Keratinocyte (primary cell): Measurements from ENCODE around the gene TBX6. TPM values are rescaled to one million over a fixed set of nuclear protein-coding genes. Genes with fewer than 3 reads are reported as not detected.

Source experiments
- DNase-seq: peaks from one replicate; pipeline ENCODE4 v3.0.0-alpha.2; 2011; ENCODE audit warnings: low read depth, missing footprints, low spot score
- FAIRE-seq: peaks from 2 replicates; lab custom pipeline; 2011; peaks lifted over from hg19 to GRCh38; lab: Jason Lieb, UNC
- H2AFZ ChIP-seq: 2 replicates; pipeline ENCODE4 v1.6.0; 2012; ENCODE audit warnings: low read length, control low read depth, inconsistent platforms; ENCODE audit not compliant: control insufficient read depth
- H3K27ac ChIP-seq: 2 replicates; pipeline ENCODE4 v1.5.1; 2011; ENCODE audit warnings: low read length; ENCODE audit not compliant: control insufficient read depth, insufficient read depth
- H3K27me3 ChIP-seq: 3 replicates; pipeline ENCODE4 v1.6.0; 2011; ENCODE audit warnings: low read length; ENCODE audit not compliant: control insufficient read depth, insufficient read depth; ENCODE audit errors: extremely low read depth
- H3K36me3 ChIP-seq, 2 experiments: 2 replicates in 1 of 2; 3 replicates in 1 of 2; pipeline ENCODE4 v1.5.1; 2011; ENCODE audit warnings: low read length in 2 of 2, mild to moderate bottlenecking in 1 of 2; ENCODE audit not compliant: control insufficient read depth in 2 of 2, insufficient read depth in 2 of 2; ENCODE audit errors: extremely low read depth in 1 of 2
- H3K4me1 ChIP-seq: 3 replicates; pipeline ENCODE4 v1.5.1; 2011; ENCODE audit warnings: low read length; ENCODE audit not compliant: control insufficient read depth, insufficient read depth; ENCODE audit errors: extremely low read depth
- H3K4me2 ChIP-seq: 3 replicates; pipeline ENCODE4 v1.6.0; 2011; ENCODE audit warnings: low read depth, low read length; ENCODE audit not compliant: control insufficient read depth, insufficient read depth; ENCODE audit errors: extremely low read depth
- H3K4me3 ChIP-seq, 3 experiments: fragments of 200-600 bp in 1 of 3; sonication (generic) in 1 of 3; 2 replicates in 2 of 3; 3 replicates in 1 of 3; pipeline ENCODE4 v1.5.1; 2011 to 2016; ENCODE audit warnings: low read length in 3 of 3, mild to moderate bottlenecking in 3 of 3, control low read depth in 2 of 3, inconsistent platforms in 1 of 3, low read depth in 1 of 3, mixed read lengths in 1 of 3, mixed run types in 1 of 3, moderate library complexity in 1 of 3; ENCODE audit not compliant: control insufficient read depth in 2 of 3, insufficient read depth in 2 of 3; ENCODE audit errors: extremely low read depth in 1 of 3
- H3K79me2 ChIP-seq: 2 replicates; pipeline ENCODE4 v1.6.0; 2012; ENCODE audit warnings: low read length; ENCODE audit not compliant: control insufficient read depth, insufficient read depth
- H3K9ac ChIP-seq: 3 replicates; pipeline ENCODE4 v1.6.0; 2011; ENCODE audit warnings: low read length; ENCODE audit not compliant: control insufficient read depth, insufficient read depth; ENCODE audit errors: extremely low read depth
- H3K9me1 ChIP-seq: 3 replicates; pipeline ENCODE4 v1.6.0; 2011; ENCODE audit warnings: low read length; ENCODE audit not compliant: control insufficient read depth, insufficient read depth; ENCODE audit errors: extremely low read depth
- H3K9me3 ChIP-seq: 2 replicates; pipeline ENCODE4 v1.5.1; 2012; ENCODE audit warnings: low read depth, low read length; ENCODE audit not compliant: control insufficient read depth
- H4K20me1 ChIP-seq: 3 replicates; pipeline ENCODE4 v1.6.0; 2011; ENCODE audit warnings: low read length; ENCODE audit not compliant: control insufficient read depth, insufficient read depth; ENCODE audit errors: extremely low read depth
- CTCF ChIP-seq, 3 experiments: IDR thresholded peaks in 1 of 3; conservative IDR thresholded peaks in 1 of 3; optimal IDR thresholded peaks in 1 of 3; 2 replicates in 2 of 3; 3 replicates in 1 of 3; pipeline versions ENCODE3 to v1.5.1; 2011; ENCODE audit warnings: low read length in 3 of 3, mild to moderate bottlenecking in 3 of 3, moderate library complexity in 2 of 3, control low read depth in 1 of 3, inconsistent platforms in 1 of 3; ENCODE audit not compliant: insufficient read depth in 2 of 3; ENCODE audit errors: extremely low read depth in 1 of 3
- EZH2 ChIP-seq: IDR thresholded peaks from one replicate; pipeline ENCODE4 v1.6.1; 2012; ENCODE audit warnings: inconsistent platforms, mild to moderate bottlenecking, low read length, moderate library complexity
- dilution Hi-C: fragments of 300-500 bp; cut with MboI; formaldehyde crosslinking; loops from one replicate; pipeline ENCODE4 v1.7.0; 2020; ENCODE audit warnings: low sequenced_read_pairs; ENCODE audit not compliant: extremely low pct_ligation_motif_present
- polyA plus RNA-seq, 5 experiments: library from polyadenylated mRNA; depleted of rRNA in 3 of 5; stranded (reverse) in 3 of 5; stranded (forward) in 1 of 5; unstranded in 1 of 5; fragments of >200 nt; gene quantifications; 1 replicate in 1 of 5; 2 replicates in 3 of 5; 3 replicates in 1 of 5; pipeline versions ENCODE4 v1.2.1 to v1.2.3, GENCODE V29; 2011 to 2012; ENCODE audit warnings: missing spikeins in 2 of 5, low read depth in 1 of 5, low replicate concordance in 1 of 5

Gene TBX6
- polyA plus RNA-seq, 1 donor (not counting 4 experiments of a cell fraction or from before 2014, with no cell fraction given), result 0.18 TPM

DNA sequence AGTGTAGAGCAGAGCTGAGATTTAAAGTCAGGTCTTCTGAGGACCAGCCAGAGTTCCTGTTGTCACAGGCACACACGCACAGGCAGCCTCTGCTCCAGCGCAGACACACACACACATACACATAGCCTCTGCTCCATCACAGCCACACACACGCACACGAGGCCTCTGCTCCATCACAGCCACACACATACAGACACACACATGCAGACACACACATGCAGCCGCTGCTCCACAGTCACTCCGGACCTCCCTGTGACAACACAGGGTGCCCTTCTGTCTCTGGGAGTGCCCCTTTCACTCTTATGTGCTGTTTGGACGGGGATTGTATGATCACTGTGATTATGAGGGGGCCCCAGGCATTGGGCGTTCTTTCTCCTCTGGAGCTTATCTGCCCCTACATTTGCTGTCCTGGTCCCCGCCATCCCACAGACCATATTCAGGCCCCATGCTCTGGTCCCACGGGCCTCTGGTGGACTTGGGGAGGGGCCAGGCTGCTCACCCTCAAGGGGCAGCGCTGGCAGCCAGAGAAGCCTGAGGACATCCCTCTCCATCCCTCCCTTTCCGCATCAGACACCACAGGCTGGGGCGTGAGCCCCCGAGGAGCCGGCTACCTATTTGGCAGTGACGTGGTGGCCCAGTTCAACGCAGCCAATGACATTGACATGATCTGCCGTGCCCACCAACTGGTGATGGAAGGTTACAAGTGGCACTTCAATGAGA is 7.5 kb downstream of the TBX6 start:
- DNase-seq, result no peak
- Histone ChIP-seq H3K4me2 (no peak overlapping the region), H3K27ac (no peak overlapping the region), H3K79me2 (peaks cover 20% of the 10 kb centered on the region), H3K4me1 (peaks cover 9% of the 10 kb centered on the region), H3K36me3 (peaks cover 38 to 42% of the 10 kb centered on the region in 2 experiments), H3K9me3 (no peaks in the 10 kb centered on the region), H2AFZ (no peak overlapping the region), H3K9me1 (no peaks in the 10 kb centered on the region), H3K27me3 (no peaks in the 10 kb centered on the region), H4K20me1 (peaks cover 2% of the 10 kb centered on the region), H3K9ac (no peak overlapping the region), H3K4me3 (no peak overlapping the region)
- dilution Hi-C loops, result no loop called here
- TF ChIP-seq CTCF (optimal IDR thresholded peaks at IDR 0.05 in 1 of 3, IDR thresholded peaks at IDR 0.05 in 1 of 3, conservative IDR thresholded peaks at IDR 0.05 in 1 of 3; ENCODE audit: extremely low read depth in 1 of 3, insufficient read depth in 2 of 3, low read length in 3 of 3) (no peak), EZH2 (no peak)
- FAIRE-seq, result no peak

GRCh38 chr16:30083216-30084055 is 8.3 kb downstream of the TBX6 start:
- no peak for DNase-seq
- H3K9me1 ChIP-seq, result no peaks in the 10 kb centered on the region
- no peak for FAIRE-seq
- no peak overlapping the region for H3K4me2 ChIP-seq
- no peak for TF ChIP-seq CTCF (optimal IDR thresholded peaks at IDR 0.05 in 1 of 3, IDR thresholded peaks at IDR 0.05 in 1 of 3, conservative IDR thresholded peaks at IDR 0.05 in 1 of 3; ENCODE audit: extremely low read depth in 1 of 3, insufficient read depth in 2 of 3, low read length in 3 of 3)
- no peak for TF ChIP-seq EZH2
- dilution Hi-C loops, result no loop called here
- H3K9ac ChIP-seq, result no peak overlapping the region
- H3K4me3 ChIP-seq, result no peak overlapping the region
- peaks cover 28% of the 10 kb centered on the region for H3K79me2 ChIP-seq
- peaks cover 5% of the 10 kb centered on the region for H4K20me1 ChIP-seq
- H2AFZ ChIP-seq, result no peak overlapping the region
- no peaks in the 10 kb centered on the region for H3K9me3 ChIP-seq
- no peaks in the 10 kb centered on the region for H3K27me3 ChIP-seq
- H3K4me1 ChIP-seq, result peaks cover 2% of the 10 kb centered on the region
- no peak overlapping the region for H3K27ac ChIP-seq
- H3K36me3 ChIP-seq, result peaks cover 42 to 48% of the 10 kb centered on the region in 2 experiments
